Measurements from ENCODE around the gene RAB43. TPM values are rescaled to one million over a fixed set of nuclear protein-coding genes. Genes with fewer than 3 reads are reported as not detected.
"Not testable (repeated sequence)": the region's sequence is repeated elsewhere in the genome, so short reads cannot be mapped to it uniquely, and the experiment has no call there.

RAB43 gene
- polyA plus RNA-seq, 1 donor from 2014 or later = 0.57 TPM

- not testable (repeated sequence) for H3K9me3 ChIP-seq (ENCODE audit: low read length); H3K9me2 ChIP-seq (ENCODE audit: insufficient read depth, low read length); H4K20me1 ChIP-seq (ENCODE audit: insufficient read depth); H3K27ac ChIP-seq (ENCODE audit: low read length); H3K4me2 ChIP-seq (ENCODE audit: low read length); H3F3A ChIP-seq (ENCODE audit: insufficient read depth, low read length, poor library complexity, severe bottlenecking); H3K27me3 ChIP-seq (ENCODE audit: insufficient read depth, low read depth, low read length); H2AFZ ChIP-seq (ENCODE audit: low read depth, low read length); H3K79me2 ChIP-seq (replicated peaks; ENCODE audit: insufficient read depth, low read length); H3K4me3 ChIP-seq (ENCODE audit: low read length); H3K9ac ChIP-seq (ENCODE audit: low read length); H3K36me3 ChIP-seq (ENCODE audit: insufficient read depth, low read length)
Measured at GRCh38 chr3:129069313-129070085, 52.1 kb downstream of the RAB43 start.

GRCh38 chr3:129068291-129068886 is 53.2 kb downstream of the RAB43 start:
- no peak overlapping the region for H3K4me3 ChIP-seq (ENCODE audit: low read length)
- H3K79me2 ChIP-seq (replicated peaks; ENCODE audit: insufficient read depth, low read length) = no peaks in the 10 kb centered on the region
- no peaks in the 10 kb centered on the region for H3F3A ChIP-seq (ENCODE audit: insufficient read depth, low read length, poor library complexity, severe bottlenecking)
- no peak overlapping the region for H2AFZ ChIP-seq (ENCODE audit: low read depth, low read length)
- no peaks in the 10 kb centered on the region for H3K9me3 ChIP-seq (ENCODE audit: low read length)
- H3K36me3 ChIP-seq (ENCODE audit: insufficient read depth, low read length) = no peaks in the 10 kb centered on the region
- TF ChIP-seq REST (IDR thresholded peaks at IDR 0.05; ENCODE audit: borderline replicate concordance) = no peak
- TF ChIP-seq TAF1 (IDR thresholded peaks at IDR 0.05; ENCODE audit: low read depth) = no peak
- TF ChIP-seq POLR2AphosphoS5 (IDR thresholded peaks at IDR 0.05) = no peak
- no peak for TF ChIP-seq MXI1 (conservative IDR thresholded peaks at IDR 0.05; ENCODE audit: poor library complexity, severe bottlenecking)
- H3K27ac ChIP-seq (ENCODE audit: low read length) = no peak overlapping the region
- no peak overlapping the region for H3K4me2 ChIP-seq (ENCODE audit: low read length)
- no peaks in the 10 kb centered on the region for H3K9me2 ChIP-seq (ENCODE audit: insufficient read depth, low read length)
- H4K20me1 ChIP-seq (ENCODE audit: insufficient read depth) = no peaks in the 10 kb centered on the region
- no peak overlapping the region for H3K9ac ChIP-seq (ENCODE audit: low read length)
- no peaks in the 10 kb centered on the region for H3K27me3 ChIP-seq (ENCODE audit: insufficient read depth, low read depth, low read length)

GRCh38 chr3:129067719-129068118 is 53.9 kb downstream of the RAB43 start:
- H4K20me1 ChIP-seq (ENCODE audit: insufficient read depth); H3K9ac ChIP-seq (ENCODE audit: low read length); H3K9me2 ChIP-seq (ENCODE audit: insufficient read depth, low read length); H3K4me3 ChIP-seq (ENCODE audit: low read length); H3F3A ChIP-seq (ENCODE audit: insufficient read depth, low read length, poor library complexity, severe bottlenecking); H3K4me2 ChIP-seq (ENCODE audit: low read length); H3K27ac ChIP-seq (ENCODE audit: low read length); H2AFZ ChIP-seq (ENCODE audit: low read depth, low read length); H3K9me3 ChIP-seq (ENCODE audit: low read length); H3K36me3 ChIP-seq (ENCODE audit: insufficient read depth, low read length); H3K27me3 ChIP-seq (ENCODE audit: insufficient read depth, low read depth, low read length); H3K79me2 ChIP-seq (replicated peaks; ENCODE audit: insufficient read depth, low read length): not testable (repeated sequence)

GRCh38 chr3:129065720-129066073 is 55.9 kb downstream of the RAB43 start:
- Histone ChIP-seq H4K20me1 (ENCODE audit: insufficient read depth) (no peaks in the 10 kb centered on the region), H3K9ac (ENCODE audit: low read length) (no peak overlapping the region), H2AFZ (ENCODE audit: low read depth, low read length) (no peak overlapping the region), H3F3A (ENCODE audit: insufficient read depth, low read length, poor library complexity, severe bottlenecking) (no peaks in the 10 kb centered on the region), H3K9me3 (ENCODE audit: low read length) (no peaks in the 10 kb centered on the region), H3K4me2 (ENCODE audit: low read length) (no peak overlapping the region), H3K9me2 (ENCODE audit: insufficient read depth, low read length) (no peaks in the 10 kb centered on the region), H3K4me3 (ENCODE audit: low read length) (no peak overlapping the region), H3K27me3 (ENCODE audit: insufficient read depth, low read depth, low read length) (no peaks in the 10 kb centered on the region), H3K79me2 (replicated peaks; ENCODE audit: insufficient read depth, low read length) (no peaks in the 10 kb centered on the region), H3K36me3 (ENCODE audit: insufficient read depth, low read length) (no peaks in the 10 kb centered on the region), H3K27ac (ENCODE audit: low read length) (no peak overlapping the region)
- no peak for TF ChIP-seq POLR2AphosphoS5 (IDR thresholded peaks at IDR 0.05)
- TF ChIP-seq RAD21 (conservative IDR thresholded peaks at IDR 0.05) = no peak
- no peak for TF ChIP-seq REST (IDR thresholded peaks at IDR 0.05; ENCODE audit: borderline replicate concordance)
- no peak for TF ChIP-seq MXI1 (conservative IDR thresholded peaks at IDR 0.05; ENCODE audit: poor library complexity, severe bottlenecking)
- TF ChIP-seq SMC3 (conservative IDR thresholded peaks at IDR 0.05; ENCODE audit: poor library complexity) = no peak
- no peak for TF ChIP-seq EP300 (conservative IDR thresholded peaks at IDR 0.05; ENCODE audit: poor library complexity, severe bottlenecking)
- TF ChIP-seq, protein P1, sequence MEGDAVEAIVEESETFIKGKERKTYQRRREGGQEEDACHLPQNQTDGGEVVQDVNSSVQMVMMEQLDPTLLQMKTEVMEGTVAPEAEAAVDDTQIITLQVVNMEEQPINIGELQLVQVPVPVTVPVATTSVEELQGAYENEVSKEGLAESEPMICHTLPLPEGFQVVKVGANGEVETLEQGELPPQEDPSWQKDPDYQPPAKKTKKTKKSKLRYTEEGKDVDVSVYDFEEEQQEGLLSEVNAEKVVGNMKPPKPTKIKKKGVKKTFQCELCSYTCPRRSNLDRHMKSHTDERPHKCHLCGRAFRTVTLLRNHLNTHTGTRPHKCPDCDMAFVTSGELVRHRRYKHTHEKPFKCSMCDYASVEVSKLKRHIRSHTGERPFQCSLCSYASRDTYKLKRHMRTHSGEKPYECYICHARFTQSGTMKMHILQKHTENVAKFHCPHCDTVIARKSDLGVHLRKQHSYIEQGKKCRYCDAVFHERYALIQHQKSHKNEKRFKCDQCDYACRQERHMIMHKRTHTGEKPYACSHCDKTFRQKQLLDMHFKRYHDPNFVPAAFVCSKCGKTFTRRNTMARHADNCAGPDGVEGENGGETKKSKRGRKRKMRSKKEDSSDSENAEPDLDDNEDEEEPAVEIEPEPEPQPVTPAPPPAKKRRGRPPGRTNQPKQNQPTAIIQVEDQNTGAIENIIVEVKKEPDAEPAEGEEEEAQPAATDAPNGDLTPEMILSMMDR (IDR thresholded peaks at IDR 0.05; ENCODE audit: poor library complexity, severe bottlenecking) = no peak
- TF ChIP-seq TAF1 (IDR thresholded peaks at IDR 0.05; ENCODE audit: low read depth) = no peak
